Endometrial microvascular endothelial cells (primary cell): ENCODE data around the gene TRMT1. TPM values are rescaled to one million over a fixed set of nuclear protein-coding genes. Genes with fewer than 3 reads are reported as not detected.

Source experiments
- in situ Hi-C: cut with HindIII; loops from 2 replicates; pipeline ENCODE4 v1.10.0; 2017; ENCODE audit warnings: low sequenced_read_pairs, low pct_unique_long_range_greater_than_20kb; ENCODE audit errors: inconsistent ontology term
- total RNA-seq: library from RNA; depleted of rRNA; stranded (reverse); fragments of >200 nt; gene quantifications from one replicate; pipeline ENCODE4 v1.2.3, GENCODE V29; 2015; ENCODE audit errors: inconsistent ontology term

TRMT1 gene
- total RNA-seq, 1 donor from 2014 or later: 53.1 TPM

GRCh38 chr19:13104848-13105711, 11.5 kb downstream of the TRMT1 start:
- in situ Hi-C loops: no loop called here

- in situ Hi-C loops: no loop called here
These were observed 12.1 kb downstream of the TRMT1 start for GRCh38 chr19:13104360-13104847.

- in situ Hi-C loops: no loop called here
These were observed 12.8 kb downstream of the TRMT1 start for GRCh38 chr19:13103581-13104359.

GRCh38 chr19:13102666-13103580, 13.6 kb downstream of the TRMT1 start, which contains the start of gene LYL1:
LYL1 (minus strand) TSS chr19:13102858; CDS start chr19:13101171, 1,687 bp downstream.
- in situ Hi-C loops: no loop called here

- in situ Hi-C loops: no loop called here
These were observed 14.2 kb downstream of the TRMT1 start for GRCh38 chr19:13102416-13102665.

- in situ Hi-C loops: no loop called here
These were observed 14.7 kb downstream of the TRMT1 start for GRCh38 chr19:13101590-13102415.

GRCh38 chr19:13100841-13101589, 15.5 kb downstream of the TRMT1 start:
- in situ Hi-C loops: no loop called here

- in situ Hi-C loops: no loop called here
These were observed 16.4 kb downstream of the TRMT1 start for GRCh38 chr19:13100031-13100588.

- in situ Hi-C loops: no loop called here
These were observed 17.2 kb downstream of the TRMT1 start for GRCh38 chr19:13099073-13099999.

GRCh38 chr19:13098277-13099072, 18.1 kb downstream of the TRMT1 start:
- in situ Hi-C loops: no loop called here

GRCh38 chr19:13097463-13098258, 18.9 kb downstream of the TRMT1 start:
- in situ Hi-C loops: no loop called here

- in situ Hi-C loops: no loop called here
These were observed 19.5 kb downstream of the TRMT1 start for GRCh38 chr19:13097033-13097462.

- in situ Hi-C loops: no loop called here
These were observed 20.3 kb downstream of the TRMT1 start for GRCh38 chr19:13095934-13096927.

GRCh38 chr19:13095393-13095784, 21.2 kb downstream of the TRMT1 start:
- in situ Hi-C loops: no loop called here
